ENCODE results near the gene ARHGAP12.

Gene ARHGAP12, protein sequence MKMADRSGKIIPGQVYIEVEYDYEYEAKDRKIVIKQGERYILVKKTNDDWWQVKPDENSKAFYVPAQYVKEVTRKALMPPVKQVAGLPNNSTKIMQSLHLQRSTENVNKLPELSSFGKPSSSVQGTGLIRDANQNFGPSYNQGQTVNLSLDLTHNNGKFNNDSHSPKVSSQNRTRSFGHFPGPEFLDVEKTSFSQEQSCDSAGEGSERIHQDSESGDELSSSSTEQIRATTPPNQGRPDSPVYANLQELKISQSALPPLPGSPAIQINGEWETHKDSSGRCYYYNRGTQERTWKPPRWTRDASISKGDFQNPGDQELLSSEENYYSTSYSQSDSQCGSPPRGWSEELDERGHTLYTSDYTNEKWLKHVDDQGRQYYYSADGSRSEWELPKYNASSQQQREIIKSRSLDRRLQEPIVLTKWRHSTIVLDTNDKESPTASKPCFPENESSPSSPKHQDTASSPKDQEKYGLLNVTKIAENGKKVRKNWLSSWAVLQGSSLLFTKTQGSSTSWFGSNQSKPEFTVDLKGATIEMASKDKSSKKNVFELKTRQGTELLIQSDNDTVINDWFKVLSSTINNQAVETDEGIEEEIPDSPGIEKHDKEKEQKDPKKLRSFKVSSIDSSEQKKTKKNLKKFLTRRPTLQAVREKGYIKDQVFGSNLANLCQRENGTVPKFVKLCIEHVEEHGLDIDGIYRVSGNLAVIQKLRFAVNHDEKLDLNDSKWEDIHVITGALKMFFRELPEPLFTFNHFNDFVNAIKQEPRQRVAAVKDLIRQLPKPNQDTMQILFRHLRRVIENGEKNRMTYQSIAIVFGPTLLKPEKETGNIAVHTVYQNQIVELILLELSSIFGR

DNA sequence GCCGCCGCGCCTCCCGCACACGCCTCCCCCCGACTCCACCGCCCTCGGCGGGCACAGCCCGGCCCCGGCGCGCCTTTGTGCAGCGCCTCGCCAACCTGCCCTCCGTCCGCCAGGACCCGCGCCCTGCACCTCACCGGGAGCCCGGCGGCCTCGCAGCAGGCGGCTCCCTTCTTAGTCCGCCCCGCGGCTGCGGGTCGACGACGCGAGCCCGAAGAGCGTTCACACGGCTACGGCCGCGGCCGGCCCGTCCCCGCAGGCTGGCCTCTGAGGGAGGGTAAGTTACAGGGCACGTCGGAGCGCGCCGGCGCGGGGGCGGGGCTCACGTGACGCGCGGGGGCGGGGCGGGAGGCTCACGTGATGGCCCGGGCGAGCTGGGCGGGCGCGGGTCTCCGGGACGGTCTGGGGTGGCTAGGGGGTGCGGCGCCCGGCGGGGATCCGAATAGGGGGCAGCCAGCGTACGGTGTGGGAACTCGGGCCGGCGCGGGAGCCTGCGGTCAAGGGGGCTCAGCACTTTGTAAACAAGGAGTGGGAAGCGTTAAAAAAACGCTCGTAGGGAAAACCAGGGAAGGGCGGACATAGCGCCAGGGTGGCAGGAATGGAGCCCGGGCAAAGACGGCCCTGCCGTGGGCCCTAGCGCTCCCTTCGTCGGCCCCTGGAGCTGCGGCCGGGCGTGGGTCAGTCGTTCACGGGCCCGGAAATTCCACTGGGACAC lies at the start of gene ARHGAP12:
Gene ARHGAP12, minus strand, starts transcription at position 283 of the 712 bp plus-strand sequence. CDS start 19,976 bp downstream, outside the sequence.
- Histone ChIP-seq H3K4me3 (ENCODE audit: insufficient read depth, low read length, poor library complexity, severe bottlenecking) (peak within 1 kb of the TSS; percentile 80), H3K9me2 (replicated peaks; ENCODE audit: insufficient read depth, low read length) (no peaks in the 10 kb centered on the region), H3K9me3 (ENCODE audit: insufficient read depth, low read length) (no peaks in the 10 kb centered on the region), H3F3A (ENCODE audit: insufficient read depth) (peaks cover 16% of the 10 kb centered on the region; the same call in 1 of the 2 replicates), H3K9ac (ENCODE audit: low read length) (peak within 1 kb of the TSS; percentile 76), H4K20me1 (ENCODE audit: low read depth, low read length) (peaks cover 22% of the 10 kb centered on the region; the same call in 1 of the 2 replicates), H3K36me3 (ENCODE audit: low read length) (no peaks in the 10 kb centered on the region), H3K4me2 (ENCODE audit: low read depth, low read length, poor library complexity, severe bottlenecking) (peak within 1 kb of the TSS; percentile 86), H3K79me2 (ENCODE audit: insufficient read depth, low read length) (peaks cover 30% of the 10 kb centered on the region), H2AFZ (ENCODE audit: low read depth, low read length, severe bottlenecking) (peak within 1 kb of the TSS; percentile 68), H3K27me3 (ENCODE audit: low read length) (no peaks in the 10 kb centered on the region), H3K27ac (ENCODE audit: low read depth, low read length) (peak within 1 kb of the TSS; percentile 44)
- TF ChIP-seq EZH2phosphoT487 (conservative IDR thresholded peaks at IDR 0.05; ENCODE audit: low read length): no peak

DNA sequence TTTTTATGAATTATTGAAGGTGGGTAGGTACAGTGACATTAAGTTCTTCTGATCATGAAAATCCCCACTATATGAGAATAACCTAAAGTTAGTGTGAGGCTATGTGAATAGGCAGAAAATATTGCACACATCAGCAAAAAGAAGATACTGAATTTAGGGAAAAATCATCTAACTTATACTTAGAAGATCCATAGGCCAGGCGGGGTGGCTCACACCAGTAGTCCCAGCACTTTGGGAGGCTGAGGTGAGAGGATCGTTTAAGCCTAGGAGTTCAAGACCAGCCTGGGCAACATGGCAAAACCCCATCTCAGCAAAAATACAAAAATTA lies 49.5 kb upstream of the ARHGAP12 start:
- no peak overlapping the region for H3K4me3 ChIP-seq (ENCODE audit: insufficient read depth, low read length, poor library complexity, severe bottlenecking)
- H3K36me3 ChIP-seq (ENCODE audit: low read length): no peaks in the 10 kb centered on the region
- no peaks in the 10 kb centered on the region for H3F3A ChIP-seq (ENCODE audit: insufficient read depth)
- no peak overlapping the region for H3K4me2 ChIP-seq (ENCODE audit: low read depth, low read length, poor library complexity, severe bottlenecking)
- no peaks in the 10 kb centered on the region for H3K79me2 ChIP-seq (ENCODE audit: insufficient read depth, low read length)
- H2AFZ ChIP-seq (ENCODE audit: low read depth, low read length, severe bottlenecking): no peak overlapping the region
- H3K27me3 ChIP-seq (ENCODE audit: low read length): no peaks in the 10 kb centered on the region
- H3K9ac ChIP-seq (ENCODE audit: low read length): no peak overlapping the region
- no peak overlapping the region for H3K27ac ChIP-seq (ENCODE audit: low read depth, low read length)
- no peaks in the 10 kb centered on the region for H3K9me3 ChIP-seq (ENCODE audit: insufficient read depth, low read length)
- no peaks in the 10 kb centered on the region for H3K9me2 ChIP-seq (replicated peaks; ENCODE audit: insufficient read depth, low read length)
- TF ChIP-seq, protein P1, sequence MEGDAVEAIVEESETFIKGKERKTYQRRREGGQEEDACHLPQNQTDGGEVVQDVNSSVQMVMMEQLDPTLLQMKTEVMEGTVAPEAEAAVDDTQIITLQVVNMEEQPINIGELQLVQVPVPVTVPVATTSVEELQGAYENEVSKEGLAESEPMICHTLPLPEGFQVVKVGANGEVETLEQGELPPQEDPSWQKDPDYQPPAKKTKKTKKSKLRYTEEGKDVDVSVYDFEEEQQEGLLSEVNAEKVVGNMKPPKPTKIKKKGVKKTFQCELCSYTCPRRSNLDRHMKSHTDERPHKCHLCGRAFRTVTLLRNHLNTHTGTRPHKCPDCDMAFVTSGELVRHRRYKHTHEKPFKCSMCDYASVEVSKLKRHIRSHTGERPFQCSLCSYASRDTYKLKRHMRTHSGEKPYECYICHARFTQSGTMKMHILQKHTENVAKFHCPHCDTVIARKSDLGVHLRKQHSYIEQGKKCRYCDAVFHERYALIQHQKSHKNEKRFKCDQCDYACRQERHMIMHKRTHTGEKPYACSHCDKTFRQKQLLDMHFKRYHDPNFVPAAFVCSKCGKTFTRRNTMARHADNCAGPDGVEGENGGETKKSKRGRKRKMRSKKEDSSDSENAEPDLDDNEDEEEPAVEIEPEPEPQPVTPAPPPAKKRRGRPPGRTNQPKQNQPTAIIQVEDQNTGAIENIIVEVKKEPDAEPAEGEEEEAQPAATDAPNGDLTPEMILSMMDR (IDR thresholded peaks at IDR 0.05; ENCODE audit: insufficient read depth, low read length, poor library complexity, severe bottlenecking): no peak
- TF ChIP-seq EZH2phosphoT487 (conservative IDR thresholded peaks at IDR 0.05; ENCODE audit: low read length): no peak
- no peaks in the 10 kb centered on the region for H4K20me1 ChIP-seq (ENCODE audit: low read depth, low read length)

DNA sequence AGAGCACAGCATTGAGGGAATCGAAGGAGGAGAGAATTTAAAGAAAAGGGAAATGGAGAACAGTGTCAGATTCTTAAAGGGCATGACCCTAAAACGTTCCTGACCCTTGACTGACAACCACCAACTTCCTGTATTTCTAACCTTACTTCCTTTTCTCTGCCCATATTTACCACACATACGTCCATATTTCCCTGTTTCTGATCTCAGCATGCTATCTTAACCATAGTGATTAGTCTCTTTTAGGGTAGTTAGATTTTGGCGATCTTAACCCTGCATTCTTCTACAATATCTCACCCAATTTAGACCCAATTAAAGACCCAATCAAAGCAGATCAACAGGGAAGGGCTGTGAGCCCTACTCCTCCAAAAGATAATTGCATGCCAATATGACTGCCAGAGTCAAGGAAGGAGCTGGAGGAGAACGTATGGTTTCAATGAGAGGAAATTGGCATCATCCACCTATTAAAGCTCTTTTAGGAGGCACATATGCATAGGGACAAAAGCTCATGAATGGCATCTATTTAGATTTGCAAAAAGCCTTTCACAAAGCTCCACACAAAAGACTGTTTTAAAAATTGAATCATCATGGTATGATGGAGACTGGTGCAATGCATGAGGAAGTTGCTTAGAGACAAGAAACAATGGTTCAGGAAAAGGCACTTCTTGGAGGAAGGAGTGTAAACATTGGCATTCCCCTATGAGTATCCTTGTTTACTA lies 49.0 kb upstream of the ARHGAP12 start:
- H3K9me3 ChIP-seq (ENCODE audit: insufficient read depth, low read length): no peaks in the 10 kb centered on the region
- H3K79me2 ChIP-seq (ENCODE audit: insufficient read depth, low read length): no peaks in the 10 kb centered on the region
- H3K4me3 ChIP-seq (ENCODE audit: insufficient read depth, low read length, poor library complexity, severe bottlenecking): no peak overlapping the region
- TF ChIP-seq, protein P1 (IDR thresholded peaks at IDR 0.05; ENCODE audit: insufficient read depth, low read length, poor library complexity, severe bottlenecking): no peak
- TF ChIP-seq EZH2phosphoT487 (conservative IDR thresholded peaks at IDR 0.05; ENCODE audit: low read length): no peak
- no peaks in the 10 kb centered on the region for H3K36me3 ChIP-seq (ENCODE audit: low read length)
- H3K27me3 ChIP-seq (ENCODE audit: low read length): no peaks in the 10 kb centered on the region
- no peaks in the 10 kb centered on the region for H3K9me2 ChIP-seq (replicated peaks; ENCODE audit: insufficient read depth, low read length)
- no peak overlapping the region for H3K9ac ChIP-seq (ENCODE audit: low read length)
- H3F3A ChIP-seq (ENCODE audit: insufficient read depth): no peaks in the 10 kb centered on the region
- H3K27ac ChIP-seq (ENCODE audit: low read depth, low read length): no peak overlapping the region
- H2AFZ ChIP-seq (ENCODE audit: low read depth, low read length, severe bottlenecking): no peak overlapping the region
- no peaks in the 10 kb centered on the region for H4K20me1 ChIP-seq (ENCODE audit: low read depth, low read length)
- H3K4me2 ChIP-seq (ENCODE audit: low read depth, low read length, poor library complexity, severe bottlenecking): no peak overlapping the region

Data from SU-DHL-6 (cell line).